Bronchial epithelial cell (primary cell): ENCODE results near the gene WNK2. TPM values are rescaled to one million over a fixed set of nuclear protein-coding genes. Genes with fewer than 3 reads are reported as not detected.

Experiments
- DNase-seq: peaks from one replicate; pipeline ENCODE4 v3.0.0-alpha.2; 2010; ENCODE audit warnings: low read depth
- FAIRE-seq: peaks from 2 replicates; lab custom pipeline; 2011; peaks lifted over from hg19 to GRCh38; lab: Jason Lieb, UNC
- H3K27me3 ChIP-seq: 2 replicates; pipeline ENCODE4 v1.5.1; 2011; ENCODE audit warnings: low read length; ENCODE audit not compliant: control insufficient read depth, insufficient read depth
- H3K36me3 ChIP-seq: 2 replicates; pipeline ENCODE4 v1.5.1; 2011; ENCODE audit warnings: low read length; ENCODE audit not compliant: control insufficient read depth, insufficient read depth
- H3K4me3 ChIP-seq: 2 replicates; pipeline ENCODE4 v1.5.1; 2011; ENCODE audit warnings: mild to moderate bottlenecking, low read depth, low read length, control low read depth
- total RNA-seq: library from RNA; depleted of rRNA; stranded (reverse); fragments of >200 nt; gene quantifications from 2 replicates; pipeline ENCODE4 v1.2.1, GENCODE V29; 2014
- TF ChIP-seq, protein P1 (sequence below): IDR thresholded peaks from 2 replicates; pipeline ENCODE4 v1.5.1; 2011; ENCODE audit warnings: mild to moderate bottlenecking, moderate library complexity, low read length, control low read depth, inconsistent platforms; ENCODE audit not compliant: insufficient read depth, severe bottlenecking

The WNK2 gene
- total RNA-seq = under 0.01 and 0.64 TPM in 2 replicates

DNA sequence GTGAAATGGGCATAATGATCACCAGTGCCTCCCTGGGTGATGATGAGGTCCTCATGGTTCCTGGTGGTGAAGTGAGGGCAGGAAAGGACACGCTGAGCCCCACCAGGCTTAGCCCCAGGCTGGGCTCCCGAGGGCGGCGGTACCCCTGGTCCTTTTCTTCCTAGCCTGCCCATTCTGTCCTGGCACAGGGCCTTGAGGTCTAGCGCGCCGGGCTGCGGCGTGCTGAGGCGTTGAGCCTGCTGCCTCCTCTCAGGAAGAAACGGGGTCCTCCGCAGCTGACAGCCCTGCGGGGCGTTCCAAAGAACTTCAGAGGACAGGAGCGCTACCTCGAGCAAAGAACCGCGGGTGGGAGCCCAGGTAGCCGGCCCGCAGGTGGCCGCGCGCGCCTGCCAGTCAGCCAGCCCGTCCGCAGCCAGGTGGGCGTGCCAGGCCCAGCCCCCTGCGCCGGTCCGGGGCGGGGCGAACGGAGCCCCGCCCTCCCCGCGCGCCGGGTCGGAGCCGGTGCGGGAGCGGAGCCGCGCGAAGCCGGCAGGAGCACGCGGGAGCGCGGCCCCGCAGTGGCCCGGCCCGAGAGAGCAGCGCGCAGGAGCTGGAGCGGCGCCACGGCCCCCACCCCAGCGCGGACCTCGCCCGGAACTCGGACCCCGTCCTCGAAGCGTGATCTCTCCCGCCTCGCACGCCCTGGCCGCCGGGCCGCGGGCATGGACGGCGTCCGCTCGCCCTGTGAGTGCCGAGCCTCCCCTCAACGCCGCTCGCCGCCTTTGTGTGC lies at the start of gene WNK2:
Gene WNK2 (plus strand): TSS at position 477 of the 769 bp plus-strand sequence. CDS start 791 bp downstream, outside the sequence.
- no peak for FAIRE-seq
- H3K4me3 ChIP-seq = peak within 1 kb of the TSS; percentile 20
- H3K36me3 ChIP-seq = no peaks in the 10 kb centered on the region
- DNase-seq = no peak
- TF ChIP-seq, protein P1, sequence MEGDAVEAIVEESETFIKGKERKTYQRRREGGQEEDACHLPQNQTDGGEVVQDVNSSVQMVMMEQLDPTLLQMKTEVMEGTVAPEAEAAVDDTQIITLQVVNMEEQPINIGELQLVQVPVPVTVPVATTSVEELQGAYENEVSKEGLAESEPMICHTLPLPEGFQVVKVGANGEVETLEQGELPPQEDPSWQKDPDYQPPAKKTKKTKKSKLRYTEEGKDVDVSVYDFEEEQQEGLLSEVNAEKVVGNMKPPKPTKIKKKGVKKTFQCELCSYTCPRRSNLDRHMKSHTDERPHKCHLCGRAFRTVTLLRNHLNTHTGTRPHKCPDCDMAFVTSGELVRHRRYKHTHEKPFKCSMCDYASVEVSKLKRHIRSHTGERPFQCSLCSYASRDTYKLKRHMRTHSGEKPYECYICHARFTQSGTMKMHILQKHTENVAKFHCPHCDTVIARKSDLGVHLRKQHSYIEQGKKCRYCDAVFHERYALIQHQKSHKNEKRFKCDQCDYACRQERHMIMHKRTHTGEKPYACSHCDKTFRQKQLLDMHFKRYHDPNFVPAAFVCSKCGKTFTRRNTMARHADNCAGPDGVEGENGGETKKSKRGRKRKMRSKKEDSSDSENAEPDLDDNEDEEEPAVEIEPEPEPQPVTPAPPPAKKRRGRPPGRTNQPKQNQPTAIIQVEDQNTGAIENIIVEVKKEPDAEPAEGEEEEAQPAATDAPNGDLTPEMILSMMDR = no peak
- peaks cover 50% of the 10 kb centered on the region for H3K27me3 ChIP-seq

GRCh38 chr9:93134740-93135444 lies 49.0 kb upstream of the WNK2 start:
- H3K27me3 ChIP-seq = no peaks in the 10 kb centered on the region
- TF ChIP-seq, protein P1 = no peak
- H3K4me3 ChIP-seq = peak overlapping the region; percentile 86
- peaks cover 7% of the 10 kb centered on the region for H3K36me3 ChIP-seq
- FAIRE-seq (no peak), DNase-seq (no peak)

- H3K36me3 ChIP-seq = peaks cover 6% of the 10 kb centered on the region
- no peak overlapping the region for H3K4me3 ChIP-seq
- FAIRE-seq = no peak
- H3K27me3 ChIP-seq = no peaks in the 10 kb centered on the region
- DNase-seq = no peak
- TF ChIP-seq, protein P1 = no peak
Measured at GRCh38 chr9:93136011-93136440, 47.9 kb upstream of the WNK2 start.

DNA sequence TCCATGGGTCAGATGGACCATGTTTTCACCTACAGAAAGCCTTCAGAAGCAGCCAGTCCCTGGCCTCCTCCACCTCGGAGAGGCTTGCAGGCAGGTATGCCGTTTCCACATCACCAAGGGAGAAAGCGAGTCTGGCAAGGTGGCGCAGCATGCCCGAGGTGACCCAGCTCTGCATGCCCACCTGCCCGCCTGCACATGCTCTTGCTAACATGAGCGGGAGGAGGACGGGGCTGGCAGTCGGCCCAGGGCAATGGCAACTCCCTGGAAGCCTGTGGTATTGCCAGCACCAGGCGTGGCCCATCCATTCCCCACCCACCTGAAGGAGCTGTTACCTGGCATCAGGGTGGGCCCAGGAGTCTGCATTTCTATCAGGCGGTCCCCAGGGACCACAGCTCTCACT lies 46.6 kb upstream of the WNK2 start:
- DNase-seq (no peak), FAIRE-seq (no peak)
- Histone ChIP-seq H3K27me3 (no peaks in the 10 kb centered on the region), H3K4me3 (no peak overlapping the region), H3K36me3 (peaks cover under 1% of the 10 kb centered on the region)
- TF ChIP-seq, protein P1 = no peak

GRCh38 chr9:93138171-93138764 lies 45.7 kb upstream of the WNK2 start:
- no peaks in the 10 kb centered on the region for H3K27me3 ChIP-seq
- no peak for FAIRE-seq
- H3K36me3 ChIP-seq = no peaks in the 10 kb centered on the region
- TF ChIP-seq, protein P1 = no peak
- no peak overlapping the region for H3K4me3 ChIP-seq
- no peak for DNase-seq
